Hepatocyte (in vitro differentiated cells): ENCODE results near the gene EPHA1. TPM values are rescaled to one million over a fixed set of nuclear protein-coding genes. Genes with fewer than 3 reads are reported as not detected.

Experiments
- DNase-seq: peaks from one replicate; pipeline ENCODE4 v3.0.0-alpha.2; 2016; ENCODE audit warnings: low spot score
- H2AFZ ChIP-seq: fragments of 200-600 bp; sonication (generic); 2 replicates; pipeline ENCODE4 v1.6.0; 2016; ENCODE audit warnings: antibody characterized with exemption, mild to moderate bottlenecking
- H3K27ac ChIP-seq: fragments of 200-600 bp; sonication (generic); 2 replicates; pipeline ENCODE4 v1.5.1; 2016; ENCODE audit warnings: mild to moderate bottlenecking
- H3K27me3 ChIP-seq: fragments of 200-600 bp; sonication (generic); 2 replicates; pipeline ENCODE4 v1.6.1; 2016
- H3K36me3 ChIP-seq: fragments of 200-600 bp; sonication (generic); replicated peaks from 2 replicates; pipeline ENCODE4 v1.5.1; 2016; ENCODE audit warnings: low read depth; ENCODE audit not compliant: insufficient read depth
- H3K4me1 ChIP-seq: fragments of 200-600 bp; sonication (generic); 2 replicates; pipeline ENCODE4 v1.5.1; 2016; ENCODE audit warnings: mild to moderate bottlenecking, moderate library complexity; ENCODE audit not compliant: insufficient read depth
- H3K4me2 ChIP-seq: fragments of 200-600 bp; sonication (generic); 2 replicates; pipeline ENCODE4 v1.6.0; 2016
- H3K4me3 ChIP-seq: fragments of 200-600 bp; sonication (generic); 2 replicates; pipeline ENCODE4 v1.5.1; 2016; ENCODE audit warnings: mild to moderate bottlenecking
- H3K79me2 ChIP-seq: fragments of 200-600 bp; sonication (generic); 2 replicates; pipeline ENCODE4 v1.6.0; 2017; ENCODE audit warnings: mild to moderate bottlenecking
- H3K9me2 ChIP-seq: fragments of 200-600 bp; sonication (generic); replicated peaks from 2 replicates; pipeline ENCODE4 v1.6.0; 2017; ENCODE audit warnings: mild to moderate bottlenecking; ENCODE audit not compliant: insufficient read depth
- H3K9me3 ChIP-seq: fragments of 200-600 bp; sonication (generic); 2 replicates; pipeline ENCODE4 v1.5.1; 2016; ENCODE audit warnings: low read depth, mild to moderate bottlenecking
- H4K20me1 ChIP-seq: fragments of 200-600 bp; sonication (generic); 2 replicates; pipeline ENCODE4 v1.6.0; 2016; ENCODE audit warnings: mild to moderate bottlenecking; ENCODE audit not compliant: insufficient read depth, poor library complexity, severe bottlenecking
- EZH2 ChIP-seq: fragments of 200-600 bp; sonication (generic); IDR thresholded peaks from 2 replicates; pipeline ENCODE4 v1.6.1; 2016; ENCODE audit warnings: antibody characterized with exemption, mild to moderate bottlenecking, borderline replicate concordance
- EZH2phosphoT487 ChIP-seq: fragments of 200-600 bp; sonication (generic); IDR thresholded peaks from one replicate; pipeline ENCODE4 v1.6.1; 2018; ENCODE audit warnings: antibody characterized with exemption, mild to moderate bottlenecking, low read depth, moderate library complexity; ENCODE audit not compliant: unreplicated experiment, severe bottlenecking
- WGBS: methylation state at CpG from one replicate; pipeline ENCODE4 v1.1.6; 2016; ENCODE audit warnings: low lambda C conversion rate; ENCODE audit errors: missing lambda C conversion rate; 5-methylcytosine and 5-hydroxymethylcytosine counted together
- polyA plus RNA-seq: library from polyadenylated mRNA; unstranded; fragments of >200 nt; fragmentation: Nextera tagmentation; extraction: Ambion mirVana; gene quantifications from 2 replicates; pipeline ENCODE4 v1.2.1, GENCODE V29; 2016
- total RNA-seq: library from RNA; depleted of rRNA; stranded (reverse); fragments of >200 nt; gene quantifications from 2 replicates; pipeline ENCODE4 v1.2.3, GENCODE V29; 2014
- TF ChIP-seq, protein P1 (sequence below): fragments of 200-600 bp; sonication (generic); IDR thresholded peaks from 2 replicates; pipeline ENCODE4 v1.5.1; 2016; ENCODE audit warnings: antibody characterized with exemption, mild to moderate bottlenecking; ENCODE audit not compliant: poor library complexity

EPHA1 gene
- total and polyA plus RNA-seq, 2 experiments from 2014 or later = 34.2 to 42.9 TPM

DNA sequence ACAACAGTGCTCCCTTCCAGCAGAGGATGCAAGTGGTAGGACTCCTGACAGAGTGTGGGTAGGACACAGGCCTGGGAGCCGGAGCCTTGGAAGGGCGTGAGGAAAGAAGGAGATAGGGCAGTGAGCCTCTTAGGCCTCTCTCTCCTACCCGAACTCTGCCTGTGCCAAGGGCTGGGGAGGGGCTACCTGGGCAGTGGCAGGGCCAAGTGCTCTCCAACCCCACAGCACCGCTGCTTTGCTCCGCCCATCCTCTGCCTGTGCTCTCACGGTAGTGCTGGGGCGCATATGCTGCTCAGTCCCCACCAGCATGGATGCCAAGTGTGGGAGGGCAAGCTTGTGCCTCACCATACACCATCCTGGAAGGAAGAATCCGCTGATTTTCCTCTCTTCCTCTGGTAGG, 53.7 kb downstream of the EPHA1 start:
- TF ChIP-seq EZH2phosphoT487 = no peak
- TF ChIP-seq, protein P1, sequence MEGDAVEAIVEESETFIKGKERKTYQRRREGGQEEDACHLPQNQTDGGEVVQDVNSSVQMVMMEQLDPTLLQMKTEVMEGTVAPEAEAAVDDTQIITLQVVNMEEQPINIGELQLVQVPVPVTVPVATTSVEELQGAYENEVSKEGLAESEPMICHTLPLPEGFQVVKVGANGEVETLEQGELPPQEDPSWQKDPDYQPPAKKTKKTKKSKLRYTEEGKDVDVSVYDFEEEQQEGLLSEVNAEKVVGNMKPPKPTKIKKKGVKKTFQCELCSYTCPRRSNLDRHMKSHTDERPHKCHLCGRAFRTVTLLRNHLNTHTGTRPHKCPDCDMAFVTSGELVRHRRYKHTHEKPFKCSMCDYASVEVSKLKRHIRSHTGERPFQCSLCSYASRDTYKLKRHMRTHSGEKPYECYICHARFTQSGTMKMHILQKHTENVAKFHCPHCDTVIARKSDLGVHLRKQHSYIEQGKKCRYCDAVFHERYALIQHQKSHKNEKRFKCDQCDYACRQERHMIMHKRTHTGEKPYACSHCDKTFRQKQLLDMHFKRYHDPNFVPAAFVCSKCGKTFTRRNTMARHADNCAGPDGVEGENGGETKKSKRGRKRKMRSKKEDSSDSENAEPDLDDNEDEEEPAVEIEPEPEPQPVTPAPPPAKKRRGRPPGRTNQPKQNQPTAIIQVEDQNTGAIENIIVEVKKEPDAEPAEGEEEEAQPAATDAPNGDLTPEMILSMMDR = no peak
- no peak for TF ChIP-seq EZH2
- Histone ChIP-seq H3K27ac (no peak overlapping the region), H3K4me3 (no peak overlapping the region), H3K27me3 (peaks cover 12% of the 10 kb centered on the region), H3K4me1 (no peaks in the 10 kb centered on the region), H3K79me2 (no peaks in the 10 kb centered on the region), H3K9me3 (no peaks in the 10 kb centered on the region), H3K9me2 (no peaks in the 10 kb centered on the region), H2AFZ (no peak overlapping the region), H3K4me2 (no peak overlapping the region), H4K20me1 (no peaks in the 10 kb centered on the region), H3K36me3 (no peaks in the 10 kb centered on the region)
- DNase-seq = no peak
- WGBS = 89% methylated on average over 8 of the region's 8 CpGs

DNA sequence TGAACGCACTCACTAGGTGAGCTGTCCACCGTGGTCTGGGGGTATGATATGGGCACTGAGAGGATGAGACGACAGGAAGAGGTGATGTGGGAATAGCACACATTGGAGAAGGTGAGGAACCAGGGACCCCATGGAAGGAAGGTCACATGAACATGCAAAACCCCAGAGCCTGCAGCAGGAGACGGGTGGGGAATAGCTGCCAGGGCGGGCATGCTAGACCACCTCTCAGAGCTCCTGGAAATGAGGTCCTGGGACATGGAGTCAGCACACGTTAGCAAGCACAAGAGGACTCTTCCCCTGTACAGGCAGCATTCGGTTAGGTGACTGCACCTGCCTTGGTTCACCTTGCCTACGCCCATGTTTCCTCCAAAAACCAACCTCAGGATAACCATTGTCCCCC, 54.3 kb downstream of the EPHA1 start:
- Histone ChIP-seq H3K27me3 (peaks cover 10% of the 10 kb centered on the region), H3K4me2 (no peak overlapping the region), H4K20me1 (no peaks in the 10 kb centered on the region), H3K79me2 (no peaks in the 10 kb centered on the region), H3K4me3 (no peak overlapping the region), H3K9me3 (no peaks in the 10 kb centered on the region), H3K9me2 (no peaks in the 10 kb centered on the region), H2AFZ (no peak overlapping the region), H3K4me1 (no peaks in the 10 kb centered on the region), H3K36me3 (no peaks in the 10 kb centered on the region), H3K27ac (no peak overlapping the region)
- TF ChIP-seq EZH2 (no peak), EZH2phosphoT487 (no peak)
- TF ChIP-seq, protein P1 = no peak
- no peak for DNase-seq
- 93% methylated on average over 8 of the region's 8 CpGs for WGBS

DNA sequence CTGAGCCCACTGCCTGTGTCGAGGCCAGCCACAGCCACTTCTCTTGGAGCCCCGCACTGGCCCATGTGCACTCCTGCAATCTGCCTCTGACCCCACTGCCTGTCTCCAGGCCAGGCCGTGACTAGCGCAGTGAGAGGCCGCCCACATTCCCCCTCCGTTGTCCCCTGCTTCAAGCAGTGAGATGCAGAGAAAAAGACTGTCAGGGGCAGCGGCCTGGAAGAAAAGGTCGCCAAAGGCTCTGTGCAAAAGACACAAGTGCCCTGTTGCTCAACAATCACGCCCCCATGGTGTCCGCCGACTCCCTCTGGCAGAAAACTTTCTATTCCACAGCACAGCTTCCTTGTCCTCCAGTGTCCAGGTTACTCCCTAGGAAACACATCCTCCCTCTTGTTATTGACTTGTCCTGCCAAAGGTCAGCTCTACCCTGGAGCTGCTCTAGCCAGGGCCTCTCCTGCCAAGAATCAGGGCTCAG, 56.1 kb downstream of the EPHA1 start:
- H3K4me1 ChIP-seq = no peaks in the 10 kb centered on the region
- H4K20me1 ChIP-seq = no peaks in the 10 kb centered on the region
- no peaks in the 10 kb centered on the region for H3K9me2 ChIP-seq
- no peak overlapping the region for H3K27ac ChIP-seq
- no peak overlapping the region for H3K4me3 ChIP-seq
- DNase-seq = no peak
- no peaks in the 10 kb centered on the region for H3K27me3 ChIP-seq
- no peaks in the 10 kb centered on the region for H3K36me3 ChIP-seq
- 79% methylated on average over 11 of the region's 11 CpGs for WGBS
- no peaks in the 10 kb centered on the region for H3K79me2 ChIP-seq
- TF ChIP-seq, protein P1 = no peak
- TF ChIP-seq EZH2phosphoT487 = no peak
- TF ChIP-seq EZH2 = no peak
- no peaks in the 10 kb centered on the region for H3K9me3 ChIP-seq
- H2AFZ ChIP-seq = no peak overlapping the region
- no peak overlapping the region for H3K4me2 ChIP-seq

DNA sequence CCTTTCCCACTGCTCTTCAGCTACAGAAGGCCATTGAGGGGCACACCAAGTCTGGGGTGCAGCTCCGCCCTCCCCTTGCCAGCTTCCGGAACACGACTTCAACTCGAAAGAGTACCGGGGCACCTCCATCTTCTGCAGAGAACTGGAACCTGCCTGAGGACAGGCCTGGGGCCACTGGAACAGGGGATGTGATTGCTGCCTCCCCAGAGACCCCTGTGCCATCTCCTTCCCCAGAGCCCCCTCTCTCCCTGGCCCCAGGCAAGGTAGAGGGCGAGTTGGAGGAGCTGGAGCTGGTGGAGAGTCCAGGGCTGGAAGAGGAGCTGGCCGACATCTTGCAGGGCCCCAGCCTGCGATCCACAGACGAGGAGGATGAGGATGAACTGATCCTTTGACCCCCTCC, 57.1 kb downstream of the EPHA1 start:
- Histone ChIP-seq H3K9me3 (no peaks in the 10 kb centered on the region), H3K36me3 (no peaks in the 10 kb centered on the region), H3K79me2 (no peaks in the 10 kb centered on the region), H3K4me2 (no peak overlapping the region), H3K4me3 (no peak overlapping the region), H3K27ac (no peak overlapping the region), H3K27me3 (no peaks in the 10 kb centered on the region), H2AFZ (no peak overlapping the region), H3K9me2 (no peaks in the 10 kb centered on the region), H4K20me1 (no peaks in the 10 kb centered on the region), H3K4me1 (no peaks in the 10 kb centered on the region)
- WGBS = 93% methylated on average over 9 of the region's 9 CpGs
- DNase-seq = no peak
- TF ChIP-seq, protein P1 = no peak
- TF ChIP-seq EZH2phosphoT487 (no peak), EZH2 (no peak)
